Prostate gland (tissue), 2 donors: Measurements from ENCODE around the gene GPR25.

Source experiments
- POLR2A ChIP-seq: fragments of 450-650 bp; IDR thresholded peaks from one replicate; pipeline ENCODE4 v1.6.1; 2016; ENCODE audit warnings: antibody characterized with exemption, mild to moderate bottlenecking
- TF ChIP-seq, protein P1 (sequence below), 4 experiments: fragments of 200-600 bp in 2 of 4; fragments of 450-650 bp in 2 of 4; sonication (generic) in 2 of 4; IDR thresholded peaks; 1 replicate in 3 of 4; 2 replicates in 1 of 4; pipeline ENCODE4 v1.5.1; 2016 to 2019; ENCODE audit warnings: antibody characterized with exemption in 4 of 4, mild to moderate bottlenecking in 2 of 4, moderate library complexity in 2 of 4

- TF ChIP-seq, protein P1, sequence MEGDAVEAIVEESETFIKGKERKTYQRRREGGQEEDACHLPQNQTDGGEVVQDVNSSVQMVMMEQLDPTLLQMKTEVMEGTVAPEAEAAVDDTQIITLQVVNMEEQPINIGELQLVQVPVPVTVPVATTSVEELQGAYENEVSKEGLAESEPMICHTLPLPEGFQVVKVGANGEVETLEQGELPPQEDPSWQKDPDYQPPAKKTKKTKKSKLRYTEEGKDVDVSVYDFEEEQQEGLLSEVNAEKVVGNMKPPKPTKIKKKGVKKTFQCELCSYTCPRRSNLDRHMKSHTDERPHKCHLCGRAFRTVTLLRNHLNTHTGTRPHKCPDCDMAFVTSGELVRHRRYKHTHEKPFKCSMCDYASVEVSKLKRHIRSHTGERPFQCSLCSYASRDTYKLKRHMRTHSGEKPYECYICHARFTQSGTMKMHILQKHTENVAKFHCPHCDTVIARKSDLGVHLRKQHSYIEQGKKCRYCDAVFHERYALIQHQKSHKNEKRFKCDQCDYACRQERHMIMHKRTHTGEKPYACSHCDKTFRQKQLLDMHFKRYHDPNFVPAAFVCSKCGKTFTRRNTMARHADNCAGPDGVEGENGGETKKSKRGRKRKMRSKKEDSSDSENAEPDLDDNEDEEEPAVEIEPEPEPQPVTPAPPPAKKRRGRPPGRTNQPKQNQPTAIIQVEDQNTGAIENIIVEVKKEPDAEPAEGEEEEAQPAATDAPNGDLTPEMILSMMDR (IDR thresholded peaks at IDR 0.05), result no peak
- no peak for TF ChIP-seq POLR2A
Measured at GRCh38 chr1:200901796-200902444, 29.1 kb downstream of the GPR25 start.
